BLaER1 treated with 17β-estradiol and CSF1 and Interleukin-3, amounts not matched to agents 10 nM and 100 nM (cell line): ENCODE results near the gene TDRD5.

Source experiments
- H3K27ac ChIP-seq, 11 experiments: shearing (Covaris generic); formaldehyde crosslinking; 2 replicates each; pipeline ENCODE4 v1.8.1; 2022
- H3K27me3 ChIP-seq, 11 experiments: shearing (Covaris generic); formaldehyde crosslinking; 2 replicates each; pipeline ENCODE4 v1.8.1; 2022
- H3K36me3 ChIP-seq, 11 experiments: shearing (Covaris generic); formaldehyde crosslinking; 2 replicates each; pipeline ENCODE4 v1.8.1; 2022
- H3K4me1 ChIP-seq, 10 experiments: shearing (Covaris generic); formaldehyde crosslinking; 2 replicates each; pipeline ENCODE4 v1.8.1; 2022
- H3K4me2 ChIP-seq, 11 experiments: shearing (Covaris generic); formaldehyde crosslinking; 2 replicates each; pipeline ENCODE4 v1.8.1; 2022
- H3K4me3 ChIP-seq, 10 experiments: shearing (Covaris generic); formaldehyde crosslinking; 2 replicates each; pipeline ENCODE4 v1.8.1; 2022
- H3K9ac ChIP-seq, 11 experiments: shearing (Covaris generic); formaldehyde crosslinking; 2 replicates each; pipeline ENCODE4 v1.8.1; 2022
- H3K9me3 ChIP-seq, 11 experiments: shearing (Covaris generic); formaldehyde crosslinking; replicated peaks in 1 of 11; 2 replicates each; pipeline ENCODE4 v1.8.1; 2022
- H4K20me1 ChIP-seq, 11 experiments: shearing (Covaris generic); formaldehyde crosslinking; 2 replicates each; pipeline ENCODE4 v1.8.1; 2022
- Cebpa-rat ChIP-seq, 11 experiments: shearing (Covaris generic); IDR thresholded peaks; 2 replicates each; pipeline ENCODE4 v1.8.1; 2022

Gene TDRD5

DNA sequence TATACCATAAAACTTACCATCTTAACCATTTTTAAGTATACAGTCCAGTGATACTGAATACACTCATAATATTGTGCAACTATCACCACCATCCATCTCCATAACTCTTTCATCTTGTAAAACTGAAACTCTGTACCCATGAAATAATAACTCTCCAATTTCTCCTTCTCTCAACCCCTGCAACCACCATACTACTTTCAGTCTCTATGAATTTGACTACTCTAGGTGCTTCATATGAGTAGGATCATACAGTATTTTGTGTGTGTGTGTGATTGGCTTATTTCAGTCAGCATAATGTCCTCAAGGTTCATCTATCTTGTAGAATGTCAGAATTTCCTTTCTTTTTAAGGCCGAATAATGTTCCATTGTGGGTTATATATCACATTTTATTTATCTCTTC, 33.6 kb upstream of the TDRD5 start:
- no peaks in the 10 kb centered on the region for H3K27me3 ChIP-seq
- no peaks in the 10 kb centered on the region for H3K36me3 ChIP-seq
- H3K9me3 ChIP-seq = no peaks in the 10 kb centered on the region
- no peak overlapping the region for H3K27ac ChIP-seq
- no peak for TF ChIP-seq Cebpa-rat (IDR thresholded peaks at IDR 0.05)
- H3K9ac ChIP-seq = no peak overlapping the region
- no peak overlapping the region for H3K4me2 ChIP-seq
- no peaks in the 10 kb centered on the region for H3K4me1 ChIP-seq
- no peaks in the 10 kb centered on the region for H4K20me1 ChIP-seq
- H3K4me3 ChIP-seq = no peak overlapping the region

DNA sequence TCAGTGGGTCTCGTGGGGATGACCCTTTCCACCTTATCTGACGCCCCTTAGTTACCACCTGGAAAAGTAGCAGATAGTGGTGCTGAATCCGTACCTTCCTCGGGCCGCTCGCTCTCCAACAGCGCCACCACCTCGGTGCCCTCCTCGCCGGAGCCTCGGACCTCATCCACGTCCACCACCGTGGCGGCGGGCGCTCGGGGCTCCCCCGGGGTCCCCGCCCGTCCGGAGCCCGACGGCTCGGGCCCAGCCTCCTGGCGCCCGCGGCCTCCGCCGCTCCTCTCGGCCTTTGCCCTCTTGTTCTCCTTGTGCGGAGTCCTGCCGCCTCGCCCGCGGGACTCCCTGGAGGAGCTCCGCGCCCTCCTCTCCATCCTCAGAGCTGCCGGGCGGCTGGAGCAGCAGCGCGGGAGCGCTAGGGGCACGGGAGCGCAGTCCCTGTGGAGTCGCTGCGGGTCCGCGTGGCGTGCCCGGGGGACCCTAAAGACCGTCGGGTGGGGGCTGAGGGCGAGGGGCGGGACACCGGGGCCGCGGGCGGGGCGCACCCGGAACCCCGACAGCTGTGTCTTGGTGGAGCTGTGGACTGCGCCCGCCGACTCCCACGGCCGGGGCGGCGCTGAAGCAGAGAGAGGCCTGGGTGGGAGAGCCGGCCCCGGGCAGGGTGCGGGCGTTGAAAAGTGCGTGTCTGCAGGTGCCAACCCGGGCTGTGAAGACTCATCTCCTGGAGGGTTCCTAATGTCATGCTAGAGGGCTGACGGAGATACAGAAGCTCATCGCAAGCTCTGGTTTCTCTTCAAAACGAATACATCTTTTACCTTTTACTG, 15.9 kb upstream of the TDRD5 start, which contains the start of gene NPHS2:
NPHS2 (minus strand) TSS at position 452 of the 818 bp plus-strand sequence; CDS start at position 368, 84 bp downstream.
- H4K20me1 ChIP-seq = no peaks in the 10 kb centered on the region
- no peak within 1 kb of the TSS for H3K9ac ChIP-seq
- no peaks in the 10 kb centered on the region for H3K4me1 ChIP-seq
- TF ChIP-seq Cebpa-rat (IDR thresholded peaks at IDR 0.05) = no peak
- peaks cover 8 to 23% (median 11%) of the 10 kb centered on the region in 11 experiments; a peak in 19 of 22 replicates for H3K9me3 ChIP-seq
- H3K36me3 ChIP-seq = no peaks in the 10 kb centered on the region; a peak in 1 of 22 replicates
- no peak within 1 kb of the TSS; a peak in 1 of 20 replicates for H3K4me3 ChIP-seq
- H3K27me3 ChIP-seq = peaks cover 22 to 38% (median 34%) of the 10 kb centered on the region in 11 experiments
- no peak within 1 kb of the TSS for H3K4me2 ChIP-seq
- H3K27ac ChIP-seq = no peak within 1 kb of the TSS

DNA sequence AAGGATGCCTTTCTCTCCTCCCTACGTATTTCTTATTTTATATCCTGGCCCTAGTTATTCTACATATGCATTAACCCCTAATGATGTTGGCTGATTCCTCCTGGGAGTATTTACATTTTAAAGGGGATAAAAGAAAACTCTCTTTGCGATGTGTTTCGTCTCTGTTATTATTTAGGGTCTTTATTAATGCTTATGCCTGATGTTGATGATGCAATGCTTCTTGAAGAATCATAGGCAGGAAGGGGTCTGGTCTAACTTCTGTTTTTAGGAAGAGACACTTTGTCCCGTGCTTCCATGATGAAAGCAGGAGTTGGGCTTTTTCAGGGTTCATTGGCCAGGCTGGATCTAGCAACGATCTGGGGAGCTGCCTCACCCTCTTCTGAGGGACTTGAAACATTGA, 15.1 kb upstream of the TDRD5 start:
- H3K4me2 ChIP-seq = no peak overlapping the region
- no peak for TF ChIP-seq Cebpa-rat (IDR thresholded peaks at IDR 0.05)
- no peaks in the 10 kb centered on the region for H4K20me1 ChIP-seq
- H3K9me3 ChIP-seq = peaks cover 8 to 16% (median 11%) of the 10 kb centered on the region in 11 experiments; a peak in 19 of 22 replicates
- no peak overlapping the region for H3K27ac ChIP-seq
- no peaks in the 10 kb centered on the region; a peak in 1 of 22 replicates for H3K36me3 ChIP-seq
- H3K9ac ChIP-seq = no peak overlapping the region
- no peak overlapping the region for H3K4me3 ChIP-seq
- H3K27me3 ChIP-seq = peaks cover 22 to 38% (median 34%) of the 10 kb centered on the region in 11 experiments
- no peaks in the 10 kb centered on the region for H3K4me1 ChIP-seq

DNA sequence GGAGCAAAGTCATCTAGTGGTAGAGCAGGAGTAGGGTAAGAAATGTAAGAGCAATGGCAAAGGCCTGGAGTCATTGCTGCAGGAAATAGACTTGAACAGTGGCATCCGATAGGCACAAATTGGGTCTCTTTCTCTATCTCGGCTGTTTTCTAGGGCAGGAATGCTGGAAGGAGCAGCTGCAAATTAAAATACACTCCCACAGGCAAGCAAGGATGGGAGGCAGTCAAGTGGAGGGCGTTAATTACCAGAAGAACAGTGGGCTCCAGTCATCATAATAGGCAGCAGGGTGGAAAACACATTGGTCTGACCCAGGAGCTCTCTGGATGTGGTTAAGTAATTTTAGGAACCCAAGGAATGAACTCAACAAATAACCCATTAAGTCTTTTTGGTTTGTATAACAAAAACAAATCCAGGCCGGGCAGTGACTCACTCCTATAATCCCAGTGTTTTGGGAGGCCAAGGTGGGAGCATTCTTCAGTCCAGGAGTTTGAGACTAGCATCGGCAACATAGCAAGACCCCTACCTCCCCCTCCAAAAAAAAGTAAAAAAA, 7.8 kb upstream of the TDRD5 start:
- Histone ChIP-seq H3K27ac (no peak overlapping the region), H3K27me3 (no peaks in the 10 kb centered on the region), H3K4me2 (no peak overlapping the region), H3K4me1 (no peaks in the 10 kb centered on the region), H4K20me1 (no peaks in the 10 kb centered on the region), H3K36me3 (no peaks in the 10 kb centered on the region), H3K4me3 (no peak overlapping the region), H3K9ac (no peak overlapping the region), H3K9me3 (peaks cover 0 to 13% (median 5%) of the 10 kb centered on the region in 11 experiments; a peak in 6 of 22 replicates)
- TF ChIP-seq Cebpa-rat (IDR thresholded peaks at IDR 0.05) = no peak

DNA sequence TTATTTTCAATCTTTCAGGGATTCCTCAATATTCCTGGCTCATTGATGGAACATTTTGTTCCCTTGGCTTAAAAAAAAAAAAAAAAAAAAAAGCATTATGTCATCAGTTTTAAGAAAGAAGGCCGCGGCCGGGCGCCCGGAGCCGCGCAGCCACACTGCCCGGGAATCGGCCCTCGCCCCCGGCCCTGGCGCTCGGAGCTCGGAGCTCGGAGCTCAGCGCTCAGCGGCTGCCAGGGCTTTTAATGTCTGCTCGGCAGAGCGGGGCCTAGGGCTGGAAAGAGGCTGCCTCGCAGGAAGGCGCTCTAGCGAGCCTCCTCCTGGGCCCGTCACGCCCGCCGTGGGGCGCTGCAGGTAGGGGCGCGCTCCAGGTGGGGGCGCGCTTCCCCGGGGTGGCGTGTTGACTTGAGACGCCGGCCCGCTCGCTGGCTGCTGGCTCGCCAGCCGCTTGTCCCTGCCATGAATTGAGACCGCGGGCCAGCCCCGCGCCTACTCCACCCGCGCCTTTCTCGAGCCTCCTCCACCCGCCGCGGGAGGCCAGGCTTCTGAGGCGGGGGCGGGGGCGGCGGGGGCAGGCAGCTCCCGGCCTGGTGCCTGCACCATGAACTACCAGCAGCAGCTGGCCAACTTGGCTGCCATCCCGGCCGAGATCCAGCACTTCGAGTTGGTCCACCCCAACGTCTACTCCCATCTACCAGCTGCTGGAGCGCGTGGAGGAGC, 5.4 kb upstream of the TDRD5 start:
- H3K9ac ChIP-seq = no peak overlapping the region
- H3K4me1 ChIP-seq = no peaks in the 10 kb centered on the region
- no peaks in the 10 kb centered on the region for H3K36me3 ChIP-seq
- no peaks in the 10 kb centered on the region for H4K20me1 ChIP-seq
- peaks cover 0 to 13% (median 5%) of the 10 kb centered on the region in 11 experiments; a peak in 9 of 22 replicates for H3K9me3 ChIP-seq
- no peak overlapping the region for H3K27ac ChIP-seq
- no peak for TF ChIP-seq Cebpa-rat (IDR thresholded peaks at IDR 0.05)
- H3K4me2 ChIP-seq = no peak overlapping the region
- no peaks in the 10 kb centered on the region for H3K27me3 ChIP-seq
- no peak overlapping the region for H3K4me3 ChIP-seq

DNA sequence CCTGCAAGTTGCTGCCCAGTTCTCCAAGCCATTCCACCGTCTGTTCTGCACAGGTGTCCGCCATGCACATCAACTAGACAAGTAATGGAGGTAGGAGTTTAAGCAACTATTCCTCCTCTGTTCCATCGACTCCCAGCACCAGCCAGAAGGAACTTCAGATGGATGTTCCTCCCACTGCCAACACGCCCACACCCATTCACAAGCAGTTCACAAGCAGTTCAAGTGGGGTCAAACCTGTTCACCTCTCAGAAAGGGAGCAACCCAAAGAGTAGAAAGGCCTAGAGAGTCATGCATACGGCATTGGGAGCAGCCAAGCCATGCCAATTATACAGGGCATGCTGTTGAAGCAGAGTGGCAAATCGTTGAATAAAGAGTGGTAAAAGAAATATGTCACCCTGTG, 4.3 kb upstream of the TDRD5 start:
- Histone ChIP-seq H3K4me2 (no peak overlapping the region), H3K27me3 (no peaks in the 10 kb centered on the region), H3K27ac (no peak overlapping the region), H3K36me3 (no peaks in the 10 kb centered on the region), H3K9ac (no peak overlapping the region), H3K4me3 (no peak overlapping the region), H4K20me1 (no peaks in the 10 kb centered on the region), H3K4me1 (no peaks in the 10 kb centered on the region), H3K9me3 (peaks cover 10 to 23% (median 16%) of the 10 kb centered on the region in 11 experiments; a peak in 20 of 22 replicates)
- TF ChIP-seq Cebpa-rat (IDR thresholded peaks at IDR 0.05) = no peak

DNA sequence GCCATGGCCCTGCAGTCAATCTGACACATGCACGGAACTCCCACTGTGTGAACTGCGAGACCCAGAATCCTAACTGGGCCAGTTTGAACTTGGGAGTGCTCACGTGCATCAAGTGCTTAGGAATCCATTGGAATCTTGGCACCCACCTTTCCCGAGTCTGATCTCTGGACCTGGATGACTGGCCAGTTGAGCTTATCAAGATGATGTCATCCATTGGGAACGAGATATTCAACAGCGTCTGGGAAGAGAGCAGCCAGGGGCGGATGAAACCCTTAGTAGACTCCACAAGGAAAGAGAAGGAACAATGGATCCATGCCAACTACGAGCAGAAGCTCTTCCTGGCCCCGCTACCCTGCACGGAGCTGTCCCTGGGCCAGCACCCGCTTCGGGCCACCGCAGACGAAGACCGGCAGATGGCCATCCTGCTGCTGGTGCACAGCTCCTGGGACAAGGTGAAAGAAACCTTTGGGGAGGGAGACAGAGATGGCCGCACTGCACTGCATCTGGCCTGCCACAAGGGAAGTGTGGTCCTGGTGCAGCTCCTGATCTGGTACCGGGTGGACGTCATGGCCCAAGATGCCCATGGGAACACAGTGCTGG, 3.1 kb upstream of the TDRD5 start:
- H3K27me3 ChIP-seq = no peaks in the 10 kb centered on the region

DNA sequence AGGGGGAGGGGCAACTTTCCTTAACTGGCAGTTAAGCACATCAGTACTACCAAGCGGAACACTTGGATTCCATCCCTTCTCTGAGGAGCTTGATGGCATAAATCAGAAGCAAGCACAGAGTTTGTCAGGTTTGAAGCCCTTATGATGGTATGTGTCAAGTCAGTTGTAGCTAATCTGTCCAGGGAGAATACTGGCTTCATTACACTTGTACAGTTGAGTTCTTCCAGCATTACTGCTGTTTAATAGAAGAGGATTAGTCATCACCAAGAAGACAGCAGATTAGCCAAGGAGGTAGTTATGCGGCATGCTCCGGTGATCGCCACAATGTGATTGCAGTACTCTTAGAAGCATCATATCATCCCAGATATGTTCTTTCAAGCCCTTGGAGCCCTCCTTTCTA, 2.1 kb upstream of the TDRD5 start:
- Histone ChIP-seq H3K4me3 (no peak overlapping the region), H3K4me1 (no peaks in the 10 kb centered on the region), H3K36me3 (no peaks in the 10 kb centered on the region), H3K27me3 (no peaks in the 10 kb centered on the region), H3K4me2 (no peak overlapping the region), H4K20me1 (no peaks in the 10 kb centered on the region), H3K9me3 (peaks cover 10 to 25% (median 17%) of the 10 kb centered on the region in 11 experiments; a peak in 20 of 22 replicates), H3K9ac (no peak overlapping the region), H3K27ac (no peak overlapping the region)
- TF ChIP-seq Cebpa-rat (IDR thresholded peaks at IDR 0.05) = no peak

More for the DNA sequence above, 3.1 kb upstream of the TDRD5 start:
- Histone ChIP-seq H3K4me1 (no peaks in the 10 kb centered on the region), H3K27ac (no peak overlapping the region), H3K4me2 (no peak overlapping the region), H3K4me3 (no peak overlapping the region), H3K9me3 (peaks cover 10 to 25% (median 17%) of the 10 kb centered on the region in 11 experiments; a peak in 20 of 22 replicates), H4K20me1 (no peaks in the 10 kb centered on the region), H3K9ac (no peak overlapping the region), H3K36me3 (no peaks in the 10 kb centered on the region)
- no peak for TF ChIP-seq Cebpa-rat (IDR thresholded peaks at IDR 0.05)

DNA sequence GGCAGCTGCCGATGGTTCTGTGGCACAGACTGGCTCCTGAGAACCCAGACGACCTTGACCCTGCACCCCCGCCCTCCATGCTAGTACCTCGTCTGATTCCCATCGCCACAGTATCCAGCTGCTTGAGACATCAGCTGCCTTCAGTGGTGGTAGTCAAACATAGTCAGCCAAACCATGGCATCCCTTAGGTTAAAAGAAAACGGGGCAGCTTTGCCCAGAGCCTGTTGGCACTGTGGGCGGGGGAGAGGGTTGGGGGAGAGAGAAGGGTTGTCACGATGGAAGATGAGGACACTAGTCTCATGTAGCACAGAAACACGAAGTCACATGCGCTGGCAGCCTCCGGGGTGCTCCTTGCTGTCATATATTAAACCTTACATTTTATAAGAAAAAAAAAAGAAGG, 961 bp upstream of the TDRD5 start:
- H3K36me3 ChIP-seq = no peaks in the 10 kb centered on the region
- no peaks in the 10 kb centered on the region for H3K4me1 ChIP-seq
- no peak overlapping the region for H3K9ac ChIP-seq
- H3K9me3 ChIP-seq = peaks cover 10 to 25% (median 17%) of the 10 kb centered on the region in 11 experiments; a peak in 20 of 22 replicates
- no peak overlapping the region for H3K4me3 ChIP-seq
- no peaks in the 10 kb centered on the region for H4K20me1 ChIP-seq
- no peak overlapping the region for H3K4me2 ChIP-seq
- no peak overlapping the region for H3K27ac ChIP-seq
- no peak for TF ChIP-seq Cebpa-rat (IDR thresholded peaks at IDR 0.05)
- H3K27me3 ChIP-seq = no peaks in the 10 kb centered on the region
